NCI-H2227 (cell line): ENCODE measurements around the gene ARHGAP6.

Source experiments
- DNase-seq: peaks from one replicate; lab custom pipeline; 2025; ENCODE audit not compliant: unreplicated experiment; lab: John Stamatoyannopoulos, UW

The ARHGAP6 gene, protein sequence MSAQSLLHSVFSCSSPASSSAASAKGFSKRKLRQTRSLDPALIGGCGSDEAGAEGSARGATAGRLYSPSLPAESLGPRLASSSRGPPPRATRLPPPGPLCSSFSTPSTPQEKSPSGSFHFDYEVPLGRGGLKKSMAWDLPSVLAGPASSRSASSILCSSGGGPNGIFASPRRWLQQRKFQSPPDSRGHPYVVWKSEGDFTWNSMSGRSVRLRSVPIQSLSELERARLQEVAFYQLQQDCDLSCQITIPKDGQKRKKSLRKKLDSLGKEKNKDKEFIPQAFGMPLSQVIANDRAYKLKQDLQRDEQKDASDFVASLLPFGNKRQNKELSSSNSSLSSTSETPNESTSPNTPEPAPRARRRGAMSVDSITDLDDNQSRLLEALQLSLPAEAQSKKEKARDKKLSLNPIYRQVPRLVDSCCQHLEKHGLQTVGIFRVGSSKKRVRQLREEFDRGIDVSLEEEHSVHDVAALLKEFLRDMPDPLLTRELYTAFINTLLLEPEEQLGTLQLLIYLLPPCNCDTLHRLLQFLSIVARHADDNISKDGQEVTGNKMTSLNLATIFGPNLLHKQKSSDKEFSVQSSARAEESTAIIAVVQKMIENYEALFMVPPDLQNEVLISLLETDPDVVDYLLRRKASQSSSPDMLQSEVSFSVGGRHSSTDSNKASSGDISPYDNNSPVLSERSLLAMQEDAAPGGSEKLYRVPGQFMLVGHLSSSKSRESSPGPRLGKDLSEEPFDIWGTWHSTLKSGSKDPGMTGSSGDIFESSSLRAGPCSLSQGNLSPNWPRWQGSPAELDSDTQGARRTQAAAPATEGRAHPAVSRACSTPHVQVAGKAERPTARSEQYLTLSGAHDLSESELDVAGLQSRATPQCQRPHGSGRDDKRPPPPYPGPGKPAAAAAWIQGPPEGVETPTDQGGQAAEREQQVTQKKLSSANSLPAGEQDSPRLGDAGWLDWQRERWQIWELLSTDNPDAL (N-terminal part only)

DNA sequence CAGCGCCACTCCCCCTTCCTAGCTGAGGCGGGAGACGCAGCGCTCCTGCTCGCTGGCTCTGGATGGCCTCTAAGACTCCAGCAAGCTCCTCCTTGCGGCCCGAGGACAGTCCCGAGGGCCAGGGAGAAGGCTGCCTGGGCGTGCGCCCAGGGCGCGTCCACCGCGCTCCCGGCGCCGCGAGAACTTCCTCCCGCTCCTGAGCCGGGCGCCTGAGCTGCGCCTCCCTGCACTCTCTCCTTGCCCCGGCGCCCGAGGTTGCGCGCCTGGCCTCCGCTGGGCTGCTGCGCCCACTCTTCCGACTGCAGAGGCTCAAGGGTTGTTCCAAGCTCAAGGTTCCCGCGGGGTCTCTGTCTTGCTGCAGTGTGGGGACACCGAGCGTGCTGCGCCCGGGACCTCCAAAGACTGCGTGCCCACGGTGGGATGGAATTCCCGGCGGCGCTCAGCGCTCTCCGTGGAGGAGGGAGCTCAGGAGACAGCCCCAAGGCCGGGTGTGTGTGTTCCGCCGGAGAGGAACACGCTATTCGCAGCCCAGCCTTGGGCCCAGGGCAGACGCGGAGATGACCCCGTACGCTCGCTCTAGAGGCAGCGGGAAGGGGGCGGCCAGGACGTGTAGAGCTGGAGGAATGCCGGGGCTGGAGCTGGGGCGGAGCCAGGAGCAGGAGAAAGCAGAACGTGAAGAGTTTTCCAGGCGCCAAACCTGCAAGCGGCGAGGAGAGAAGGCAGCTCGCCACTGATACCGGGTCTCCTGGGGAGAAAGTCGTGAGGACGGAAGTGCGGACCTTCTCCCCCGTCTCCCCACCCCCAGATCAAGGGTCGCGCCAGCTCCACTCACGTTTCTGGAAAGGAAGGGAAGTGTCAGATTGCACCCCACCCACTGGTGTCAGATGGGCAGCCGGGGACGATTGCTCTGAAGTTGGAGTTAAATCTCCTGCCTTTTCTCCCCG is at the start of gene ARHGAP6:
Gene ARHGAP6 (minus strand): TSS at position 753 of the 944 bp plus-strand sequence. CDS start 1,092 bp downstream, outside the sequence.
- peak; percentile 14 for DNase-seq

DNA sequence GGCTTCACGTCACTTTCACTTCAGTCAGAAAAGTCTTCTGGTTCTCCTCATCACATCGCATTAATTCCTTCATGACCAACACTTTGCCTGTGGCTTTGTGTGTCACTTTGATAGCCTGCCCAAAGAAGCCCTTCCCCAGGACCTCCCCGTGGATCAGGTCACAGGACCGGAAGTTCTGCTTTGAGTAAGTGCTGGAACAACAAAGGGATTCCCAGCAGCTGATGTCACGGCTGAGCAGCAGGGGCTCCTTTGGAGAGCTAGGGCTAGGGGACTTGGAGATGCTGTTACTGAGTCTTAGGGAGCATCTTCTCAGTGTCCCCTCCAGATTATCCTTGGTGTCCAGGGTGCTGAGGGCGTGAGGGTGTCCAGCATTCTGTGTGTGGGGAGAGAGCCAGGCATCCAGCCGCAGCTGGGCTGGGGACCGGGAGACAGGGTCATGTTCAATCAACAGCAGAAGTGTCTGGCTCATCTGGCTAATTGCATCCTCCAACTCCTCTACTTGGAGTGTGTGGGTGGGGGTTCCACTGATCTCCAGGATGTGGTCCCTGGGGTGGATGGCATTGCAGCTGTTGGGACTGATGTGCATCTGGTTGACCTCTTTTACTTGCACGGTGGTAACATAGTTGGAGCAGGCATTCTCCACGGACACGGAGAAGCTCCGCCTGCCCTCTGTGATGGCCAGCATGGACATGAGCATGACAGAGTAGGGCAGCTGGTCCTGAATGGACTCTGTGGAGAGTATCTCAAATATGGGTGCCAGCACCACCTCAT is 39.2 kb upstream of the ARHGAP6 start:
- DNase-seq, result no peak

DNA sequence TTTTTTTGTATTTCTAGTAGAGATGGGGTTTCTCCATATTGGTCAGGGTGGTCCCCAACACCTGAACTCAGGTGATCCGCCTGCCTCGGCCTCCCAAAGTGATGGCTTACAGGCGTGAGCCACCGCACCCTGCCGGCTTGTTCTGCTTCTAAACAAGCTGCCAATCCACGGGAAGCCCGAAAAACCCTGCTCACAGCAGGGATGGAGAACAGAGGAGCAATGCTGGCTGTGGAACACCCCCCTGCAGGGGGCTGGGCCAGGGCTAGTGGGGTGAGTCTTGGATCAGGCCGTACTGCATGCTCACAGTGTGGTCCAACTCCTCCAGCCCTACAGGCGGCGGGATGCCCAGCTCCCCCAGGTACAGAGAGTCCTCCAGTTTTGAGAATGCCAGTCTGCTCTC is 38.1 kb upstream of the ARHGAP6 start:
- DNase-seq, result no peak

DNA sequence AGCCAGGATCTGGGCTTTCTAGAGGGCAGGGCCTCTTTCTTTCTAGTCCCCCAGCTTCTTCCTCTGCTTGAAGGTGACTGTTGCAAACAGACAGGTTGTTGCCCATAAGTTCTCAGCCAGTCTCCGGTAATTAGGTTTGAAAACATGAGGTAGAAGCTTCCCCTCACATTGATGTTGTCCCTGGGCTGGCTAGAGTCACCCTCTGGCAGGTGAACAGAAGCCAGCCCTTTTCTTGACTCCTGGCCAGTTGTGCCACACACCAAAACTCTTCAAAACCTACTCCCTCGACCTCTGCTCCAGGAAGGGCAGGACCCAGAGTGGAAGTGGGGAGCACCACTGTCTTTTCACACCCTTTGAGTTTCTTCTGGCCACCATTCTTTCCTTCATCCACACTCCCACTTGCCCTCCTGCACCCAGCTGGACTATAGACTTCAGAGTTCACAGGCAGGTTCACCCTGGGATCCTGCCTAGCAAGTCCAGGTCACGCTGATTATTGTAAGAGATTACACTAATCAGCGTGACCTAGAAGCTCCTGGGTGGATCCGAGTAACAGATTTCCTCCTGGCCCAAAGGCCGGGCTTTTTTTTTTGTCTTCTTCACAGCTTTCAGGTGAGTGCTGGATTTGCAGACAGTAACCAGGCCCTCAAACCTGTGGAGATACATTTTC is 37.4 kb upstream of the ARHGAP6 start:
- DNase-seq, result no peak

DNA sequence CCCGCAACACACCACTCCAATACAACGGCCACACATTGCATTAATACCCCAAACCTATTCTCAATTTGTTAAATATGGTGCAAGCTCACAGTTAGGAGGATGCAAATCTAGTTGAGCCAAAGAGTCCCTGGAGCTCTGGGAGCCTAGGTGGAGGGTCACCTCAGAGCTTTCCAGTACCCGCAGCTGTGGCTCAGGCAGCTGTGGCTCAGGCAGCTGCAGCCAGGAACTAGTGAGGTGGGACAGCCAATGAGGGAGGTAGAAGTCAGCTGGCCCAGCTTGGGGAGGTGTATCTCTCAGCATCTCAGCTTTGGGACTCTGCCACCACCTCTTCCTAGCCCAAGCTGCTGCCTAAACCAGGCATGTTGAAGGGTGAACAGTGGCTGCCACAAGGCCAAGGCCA is 36.7 kb upstream of the ARHGAP6 start:
- DNase-seq, result no peak

DNA sequence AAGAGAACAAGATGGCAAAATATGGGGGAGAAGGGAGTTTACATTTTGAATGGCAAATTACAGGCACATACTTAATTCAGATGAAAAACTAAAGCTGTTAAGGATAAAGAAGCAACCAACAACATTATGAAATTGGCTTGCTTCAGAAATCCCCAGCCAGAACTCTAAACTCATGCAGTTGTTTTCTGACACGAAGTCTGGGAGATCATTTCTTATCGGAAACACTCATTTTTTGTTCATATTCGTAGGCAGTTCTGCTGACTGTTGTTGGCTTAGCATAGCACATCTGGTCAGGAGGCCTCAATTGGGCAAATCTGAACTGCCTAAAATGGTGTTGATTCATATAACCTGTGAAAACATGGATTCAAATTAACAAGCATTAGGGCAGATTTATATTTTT is 33.0 kb upstream of the ARHGAP6 start:
- DNase-seq, result no peak

DNA sequence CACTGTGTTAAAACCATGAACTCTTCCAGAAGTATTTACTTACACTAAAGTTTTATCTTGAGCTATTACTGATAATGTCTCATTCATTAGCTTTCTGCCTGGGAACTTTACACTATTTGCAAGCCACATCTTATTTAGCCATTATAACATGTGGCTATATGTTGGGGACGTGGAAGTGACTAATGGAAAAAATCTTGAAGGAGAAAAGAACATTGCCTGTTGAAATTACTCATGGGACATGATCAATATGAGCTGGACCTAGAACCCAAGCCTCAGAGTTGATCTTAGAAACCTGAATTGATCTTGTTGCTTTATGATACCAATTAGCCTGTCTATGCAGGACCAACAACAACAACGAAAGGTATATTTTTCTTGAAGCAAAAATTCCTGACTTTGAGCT is 22.5 kb upstream of the ARHGAP6 start:
- DNase-seq, result no peak

DNA sequence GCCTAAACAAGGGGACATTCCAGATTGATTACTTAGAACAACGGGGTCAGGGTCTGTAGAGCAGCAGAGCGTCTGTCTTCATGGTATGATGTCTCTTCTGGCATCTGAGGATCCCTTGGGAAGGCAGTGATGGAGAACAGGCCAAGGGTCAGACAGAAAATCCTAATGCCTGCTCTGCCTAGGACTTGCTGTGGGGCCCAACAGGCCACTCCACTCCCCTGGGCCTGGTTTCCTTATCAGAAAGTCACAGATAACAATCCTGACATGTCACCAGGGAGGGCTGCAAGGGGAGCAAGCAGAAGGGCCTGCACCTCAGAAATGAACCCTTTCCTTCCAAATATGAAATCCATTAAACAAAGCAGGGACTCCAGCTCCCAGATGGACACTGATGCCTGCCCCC is 21.4 kb upstream of the ARHGAP6 start:
- DNase-seq, result no peak

DNA sequence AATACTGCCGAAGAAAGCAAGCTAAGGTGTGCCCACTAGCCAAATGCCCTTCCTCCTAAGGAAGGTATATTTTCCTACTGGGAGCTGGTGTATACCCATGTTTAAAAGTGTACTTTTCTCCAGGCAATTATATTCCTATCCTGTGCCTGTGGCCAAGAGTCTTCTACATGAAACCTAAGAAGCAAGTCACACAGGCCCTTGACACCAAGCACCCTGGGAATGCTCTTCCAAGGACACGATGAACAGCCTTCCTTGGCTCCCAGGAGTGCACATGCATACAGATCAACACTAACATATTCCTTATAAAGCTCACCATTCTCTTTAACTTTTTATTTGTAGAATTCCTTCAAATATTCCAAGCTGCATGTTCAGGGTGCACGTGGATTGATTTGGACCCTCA is 17.3 kb upstream of the ARHGAP6 start:
- DNase-seq, result no peak

DNA sequence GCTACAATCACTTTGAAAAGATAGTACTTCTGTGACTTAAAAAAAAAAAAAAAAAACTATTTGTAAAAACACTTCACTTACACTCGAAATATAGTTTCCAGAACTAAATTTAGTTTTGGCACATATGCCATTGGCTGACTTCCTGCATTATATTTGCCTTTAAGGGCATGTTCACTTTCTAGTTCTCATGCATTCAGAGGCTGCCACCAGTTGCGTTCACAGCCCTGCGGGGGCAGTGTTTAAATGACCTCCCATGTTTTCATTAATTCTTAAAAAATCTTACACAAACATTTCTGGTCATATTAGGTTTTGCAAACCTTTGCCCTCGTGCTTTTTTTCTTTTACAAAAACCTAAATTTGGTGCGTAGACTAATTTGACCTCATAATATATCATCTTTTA is 12.4 kb upstream of the ARHGAP6 start:
- DNase-seq, result no peak

DNA sequence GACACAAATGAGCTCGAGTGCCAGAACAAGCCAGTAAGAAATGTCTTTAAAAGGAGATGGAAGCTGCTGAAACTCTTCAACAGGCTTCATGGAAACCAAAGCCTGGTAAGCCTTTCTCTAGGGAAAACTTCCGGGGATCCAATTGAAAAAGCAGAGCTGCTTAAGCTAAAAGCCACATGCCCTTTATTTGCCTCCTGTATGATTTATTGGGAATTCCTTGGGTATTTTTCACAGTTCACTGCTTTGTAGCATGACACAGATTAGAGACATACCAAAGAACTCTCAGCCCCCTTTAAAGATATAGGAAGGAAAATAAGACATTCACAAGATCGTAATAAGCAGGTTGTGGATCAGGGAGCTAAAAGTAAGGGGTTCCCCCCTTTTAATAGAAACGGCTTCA is 6.5 kb upstream of the ARHGAP6 start:
- no peak for DNase-seq

DNA sequence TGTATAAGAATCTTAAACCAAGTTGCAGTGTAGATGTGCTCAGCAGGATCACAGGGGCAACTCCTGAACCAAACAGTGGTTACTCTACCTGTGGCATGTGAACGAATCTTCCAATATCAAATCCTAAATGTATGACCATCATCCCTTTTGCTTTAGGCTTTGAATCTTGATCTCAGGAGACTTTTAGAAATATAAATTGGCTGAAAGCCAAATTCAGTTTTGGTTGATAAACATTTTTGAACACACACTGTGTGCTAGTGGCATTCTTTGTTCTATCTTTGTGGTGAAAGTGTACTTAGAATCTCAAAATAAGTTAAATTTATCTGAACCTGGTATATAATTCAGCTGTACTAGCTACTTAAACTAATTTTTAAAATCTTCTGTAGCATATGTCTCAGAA is 4.6 kb upstream of the ARHGAP6 start:
- no peak for DNase-seq

DNA sequence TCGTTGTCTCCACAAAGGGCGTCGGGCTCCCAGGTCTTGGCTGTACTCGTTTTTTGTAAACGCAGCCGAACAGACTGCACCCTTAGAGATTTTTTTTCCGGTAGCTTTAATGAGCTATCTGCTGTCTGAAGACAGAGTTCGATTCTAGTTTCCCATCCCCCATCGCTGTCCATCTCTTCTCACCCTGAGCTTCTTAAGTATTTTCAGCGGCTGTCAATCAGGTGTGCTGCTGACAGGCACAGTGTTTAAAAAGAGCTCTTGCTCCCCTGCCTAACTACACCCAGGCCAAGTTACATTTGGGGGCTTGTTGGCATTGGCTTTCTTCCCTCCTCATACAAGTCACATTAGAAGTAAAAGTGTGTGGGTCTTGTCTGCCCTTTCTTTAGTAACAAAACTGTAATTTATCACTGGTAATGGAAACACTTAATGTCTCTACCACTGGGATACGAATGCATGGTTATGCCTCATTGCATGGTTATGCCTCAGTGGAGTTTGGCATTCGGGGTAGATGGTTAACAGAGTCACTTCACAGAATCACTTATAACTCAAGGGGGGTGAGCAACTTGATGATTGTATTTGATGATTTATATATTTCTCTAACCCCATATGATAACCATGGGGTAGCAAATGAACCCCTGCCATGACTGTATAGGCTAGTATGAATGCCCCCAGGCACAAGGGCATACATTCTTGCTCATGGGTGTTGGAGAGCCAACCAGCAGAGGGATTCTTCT is 1.4 kb upstream of the ARHGAP6 start:
- no peak for DNase-seq

DNA sequence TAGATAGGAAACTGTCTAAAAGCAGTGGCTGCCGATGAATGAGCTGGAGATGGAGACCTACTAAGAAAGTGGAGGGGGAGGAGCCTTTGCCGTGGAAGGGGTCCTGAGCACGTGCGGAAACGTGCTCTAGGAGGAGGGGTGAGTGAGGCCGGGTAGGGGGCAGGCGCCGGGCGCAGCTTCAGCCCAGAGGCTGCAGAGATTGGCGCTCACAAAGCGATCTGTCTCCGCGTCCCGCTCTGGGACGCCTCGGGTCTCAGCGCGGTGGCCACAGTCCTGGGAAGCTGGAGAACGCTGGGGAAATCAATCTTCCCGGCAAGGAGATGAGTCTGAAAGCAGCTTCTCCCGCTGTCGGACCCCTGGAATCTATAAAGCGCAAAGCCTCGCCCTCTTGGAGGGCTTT is 444 bp upstream of the ARHGAP6 start:
- no peak for DNase-seq

DNA sequence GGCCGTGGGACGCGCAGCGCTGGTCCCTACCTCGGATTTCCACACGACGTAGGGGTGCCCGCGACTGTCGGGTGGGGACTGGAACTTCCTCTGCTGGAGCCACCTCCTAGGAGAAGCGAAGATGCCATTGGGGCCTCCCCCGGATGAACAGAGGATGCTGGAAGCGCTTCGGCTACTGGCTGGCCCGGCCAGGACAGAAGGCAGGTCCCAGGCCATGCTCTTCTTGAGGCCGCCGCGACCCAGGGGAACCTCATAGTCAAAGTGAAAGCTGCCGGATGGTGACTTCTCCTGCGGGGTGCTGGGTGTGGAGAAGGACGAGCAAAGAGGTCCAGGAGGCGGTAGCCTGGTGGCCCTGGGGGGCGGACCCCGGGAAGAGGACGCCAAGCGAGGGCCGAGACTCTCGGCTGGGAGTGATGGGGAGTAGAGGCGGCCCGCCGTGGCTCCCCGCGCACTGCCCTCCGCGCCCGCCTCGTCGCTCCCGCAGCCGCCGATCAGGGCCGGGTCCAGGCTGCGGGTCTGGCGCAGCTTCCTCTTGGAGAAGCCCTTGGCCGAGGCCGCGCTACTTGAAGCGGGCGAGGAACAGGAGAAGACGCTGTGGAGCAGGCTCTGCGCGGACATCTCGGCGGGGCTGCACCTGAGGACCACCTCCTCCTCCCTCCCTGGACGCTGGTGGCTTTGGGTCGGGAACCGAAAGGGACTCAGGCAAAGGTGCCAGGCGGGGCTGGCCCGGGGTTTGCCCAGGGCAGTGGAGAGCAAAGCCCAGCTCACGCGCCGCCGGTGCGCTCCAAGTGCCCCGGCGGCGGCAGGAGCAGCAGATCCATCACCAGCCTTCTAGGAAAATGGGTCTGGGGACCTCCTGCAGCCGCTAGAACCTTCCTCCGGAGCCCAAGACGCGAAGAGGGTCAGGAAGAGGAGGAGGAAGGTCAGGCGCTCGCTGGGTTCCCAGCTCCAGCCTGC is 1.2 kb downstream of the ARHGAP6 start:
- no peak for DNase-seq

DNA sequence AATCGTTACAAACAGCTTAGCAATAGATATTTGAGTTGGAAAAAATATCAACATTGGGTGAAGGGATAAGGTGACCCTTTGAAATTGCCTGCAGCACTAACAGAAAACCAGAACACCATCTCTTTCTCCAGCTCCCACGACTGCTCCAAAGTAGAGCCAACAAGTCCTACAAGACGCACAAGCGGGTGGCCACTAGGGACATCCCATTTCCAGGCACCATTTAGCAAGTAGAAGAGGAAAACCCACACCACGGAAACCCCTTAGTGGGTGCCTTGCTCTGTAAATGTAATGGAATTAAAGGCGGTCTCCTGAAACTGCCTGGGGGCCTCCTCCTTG is 1.9 kb downstream of the ARHGAP6 start:
- no peak for DNase-seq

DNA sequence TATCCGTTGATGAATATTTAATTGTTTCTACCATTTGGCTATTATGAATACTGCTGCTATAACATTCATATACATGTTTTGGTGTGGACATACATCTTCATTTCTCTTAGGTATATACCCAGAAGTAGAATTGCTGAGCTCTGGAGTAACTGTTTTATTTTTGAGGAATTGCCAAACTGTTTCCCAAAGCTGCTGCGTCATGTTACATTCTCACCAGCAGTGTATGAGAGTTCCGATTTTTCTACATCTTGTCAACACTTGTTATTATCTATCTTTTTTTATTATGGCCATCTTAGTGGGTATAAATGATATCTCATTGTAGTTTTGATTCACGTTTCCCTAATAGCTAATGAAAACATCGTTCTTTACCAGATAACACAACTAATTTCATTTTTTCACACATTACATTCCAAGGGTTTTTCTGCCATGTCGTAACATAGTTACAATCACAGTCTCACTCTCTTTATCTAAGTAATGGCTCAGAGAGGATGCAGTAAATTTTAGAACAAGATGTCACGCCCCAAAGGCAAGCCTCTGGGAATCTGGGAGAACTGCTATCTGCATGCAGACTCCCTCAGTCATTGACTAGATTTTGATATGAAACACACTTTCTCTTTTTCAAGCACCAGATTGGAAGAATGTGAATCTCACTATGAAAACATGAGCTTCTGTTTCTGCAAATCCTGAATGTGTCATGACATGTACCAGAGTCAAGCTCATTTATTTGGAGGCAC is 10.3 kb downstream of the ARHGAP6 start:
- DNase-seq, result no peak
